GM21529 (cell line): ENCODE results near the gene ARHGEF38.
"Not testable (repeated sequence)": the region's sequence is repeated elsewhere in the genome, so short reads cannot be mapped to it uniquely, and the experiment has no call there.

Experiments used
- ATAC-seq: cut with Tn5 transposase; IDR thresholded peaks from one replicate; pipeline ENCODE4 v1.9.1; 2021; ENCODE audit not compliant: unreplicated experiment

Gene ARHGEF38

DNA sequence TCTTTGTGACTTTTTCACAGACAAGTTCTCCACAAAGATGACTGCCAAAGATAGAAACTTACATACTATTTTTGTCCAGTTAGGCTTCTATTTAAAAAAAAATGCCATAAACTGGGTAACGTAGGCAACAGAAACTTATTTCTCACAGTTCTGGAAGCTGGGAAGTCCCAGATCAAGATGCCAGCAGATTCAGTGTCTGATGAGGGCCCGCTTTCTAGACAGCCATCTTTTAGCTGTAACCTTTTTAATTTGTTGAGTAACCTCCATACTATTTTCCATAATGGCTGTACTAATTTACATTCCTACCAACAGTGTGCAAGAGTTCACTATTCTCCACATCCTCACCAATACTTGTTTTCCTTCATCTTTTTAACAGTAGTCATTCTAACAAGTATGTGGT, 55.5 kb downstream of the ARHGEF38 start:
- ATAC-seq, result no peak

DNA sequence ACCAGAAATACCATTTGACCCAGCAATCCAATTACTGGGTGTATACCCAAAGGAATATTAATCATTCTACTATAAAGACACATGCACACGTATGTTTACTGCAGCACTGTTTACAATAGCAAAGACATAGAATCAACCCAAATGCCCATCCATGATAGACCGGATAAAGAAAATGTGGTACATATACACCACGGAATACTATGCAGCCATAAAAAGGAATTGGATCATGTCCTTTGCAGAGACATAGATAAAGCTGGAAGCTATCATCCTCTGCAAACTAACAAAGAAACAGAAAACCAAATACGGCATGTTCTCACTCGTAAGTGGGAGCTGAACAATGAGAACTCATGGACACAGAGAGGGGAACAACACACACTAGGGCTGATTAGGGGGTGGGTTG, 57.4 kb downstream of the ARHGEF38 start:
- not testable (repeated sequence) for ATAC-seq

- no peak for ATAC-seq
Observed at GRCh38 chr4:105613306-105613705, 60.9 kb downstream of the ARHGEF38 start.

DNA sequence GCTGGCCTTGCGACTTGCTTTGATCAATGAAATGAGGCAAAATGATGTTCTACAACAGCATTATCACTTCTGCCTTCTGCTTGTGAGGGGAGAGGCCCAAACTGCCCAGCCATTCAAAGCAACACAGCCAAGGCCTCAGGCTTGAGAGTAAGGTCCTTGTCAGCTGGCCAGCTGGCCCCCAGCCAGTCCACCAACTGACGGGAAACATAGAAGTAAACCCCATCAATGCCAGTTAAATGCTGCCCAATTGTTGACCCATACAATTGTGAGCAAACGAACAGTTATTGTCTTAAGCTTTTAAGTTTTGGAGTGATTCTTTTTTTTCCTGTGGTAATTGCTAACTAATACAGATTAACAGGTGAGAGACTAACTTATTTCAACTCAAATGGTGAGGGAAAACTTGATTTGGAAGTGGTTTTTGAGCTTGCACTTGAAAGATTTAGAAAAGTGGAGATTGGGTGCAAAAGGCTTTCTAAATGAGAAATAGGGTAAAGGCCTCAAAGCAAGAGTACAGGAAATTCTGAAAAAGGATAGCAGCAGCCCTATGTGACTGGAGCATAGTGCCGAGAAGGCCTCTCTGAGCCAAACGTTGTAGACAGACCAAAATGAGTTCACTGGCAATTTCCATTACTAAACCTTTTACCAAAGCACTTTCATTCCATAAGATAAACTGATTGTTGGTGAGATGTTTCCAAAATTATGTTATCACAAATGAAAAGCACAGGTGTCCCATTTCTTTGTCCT, 66.9 kb downstream of the ARHGEF38 start:
- no peak for ATAC-seq

- ATAC-seq, result peak; percentile 39
Observed at GRCh38 chr4:105620640-105621323, 68.4 kb downstream of the ARHGEF38 start.

- no peak for ATAC-seq
Observed at GRCh38 chr4:105622269-105622668, 69.8 kb downstream of the ARHGEF38 start.

- ATAC-seq, result no peak
Observed at GRCh38 chr4:105623099-105623498, 70.7 kb downstream of the ARHGEF38 start.

DNA sequence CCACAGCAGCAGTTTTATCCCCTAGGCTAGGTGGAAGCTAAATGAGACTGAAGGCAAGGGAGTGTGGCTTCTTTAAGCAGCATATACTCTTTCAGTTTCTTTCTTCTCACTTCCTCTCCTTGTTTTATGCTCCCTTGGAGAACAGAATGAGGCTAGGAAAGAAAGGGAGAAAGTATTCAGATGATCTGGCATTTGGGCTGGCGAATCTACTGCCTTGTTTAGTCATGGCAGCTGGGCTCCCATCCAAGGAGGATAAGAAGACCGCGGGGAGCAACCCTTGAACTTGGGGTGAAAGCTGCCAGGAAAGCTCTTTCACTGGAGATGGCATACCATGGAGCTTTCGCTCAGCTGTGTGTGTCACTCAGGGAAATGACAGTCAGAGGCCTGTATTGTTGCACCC, 72.1 kb downstream of the ARHGEF38 start:
- ATAC-seq, result peak; percentile 69

GRCh38 chr4:105625214-105625613, 72.8 kb downstream of the ARHGEF38 start:
- ATAC-seq, result no peak

- ATAC-seq, result no peak
Observed at GRCh38 chr4:105626846-105627245, 74.4 kb downstream of the ARHGEF38 start.

- no peak for ATAC-seq
Observed at GRCh38 chr4:105627620-105628019, 75.2 kb downstream of the ARHGEF38 start.

- no peak for ATAC-seq
Observed at GRCh38 chr4:105630670-105631655, 78.5 kb downstream of the ARHGEF38 start.

- no peak for ATAC-seq
Observed at GRCh38 chr4:105631818-105632400, 79.5 kb downstream of the ARHGEF38 start.

GRCh38 chr4:105632599-105632998, 80.2 kb downstream of the ARHGEF38 start:
- ATAC-seq, result peak; percentile 27

DNA sequence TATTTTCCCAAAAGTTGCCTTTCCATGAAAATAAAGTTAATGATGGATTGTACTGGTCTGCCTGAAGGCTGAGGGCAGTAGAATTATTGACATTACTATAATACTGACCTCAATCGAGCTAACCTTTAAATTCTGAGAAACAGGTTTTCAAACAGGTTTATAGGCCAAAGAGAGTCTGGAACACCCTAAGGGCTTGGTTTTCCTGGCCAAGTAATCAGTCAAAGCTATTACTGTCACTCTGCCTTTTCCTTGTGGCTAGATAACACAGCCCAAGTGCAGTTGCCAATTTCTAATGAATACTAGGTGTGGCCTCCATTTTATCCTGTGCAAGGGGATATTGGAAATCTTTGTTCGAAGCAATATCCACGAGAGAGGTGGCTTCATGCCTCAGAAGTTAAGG, 80.8 kb downstream of the ARHGEF38 start:
- ATAC-seq, result no peak

GRCh38 chr4:105634402-105635080, 82.1 kb downstream of the ARHGEF38 start:
- peak; percentile 25 for ATAC-seq

DNA sequence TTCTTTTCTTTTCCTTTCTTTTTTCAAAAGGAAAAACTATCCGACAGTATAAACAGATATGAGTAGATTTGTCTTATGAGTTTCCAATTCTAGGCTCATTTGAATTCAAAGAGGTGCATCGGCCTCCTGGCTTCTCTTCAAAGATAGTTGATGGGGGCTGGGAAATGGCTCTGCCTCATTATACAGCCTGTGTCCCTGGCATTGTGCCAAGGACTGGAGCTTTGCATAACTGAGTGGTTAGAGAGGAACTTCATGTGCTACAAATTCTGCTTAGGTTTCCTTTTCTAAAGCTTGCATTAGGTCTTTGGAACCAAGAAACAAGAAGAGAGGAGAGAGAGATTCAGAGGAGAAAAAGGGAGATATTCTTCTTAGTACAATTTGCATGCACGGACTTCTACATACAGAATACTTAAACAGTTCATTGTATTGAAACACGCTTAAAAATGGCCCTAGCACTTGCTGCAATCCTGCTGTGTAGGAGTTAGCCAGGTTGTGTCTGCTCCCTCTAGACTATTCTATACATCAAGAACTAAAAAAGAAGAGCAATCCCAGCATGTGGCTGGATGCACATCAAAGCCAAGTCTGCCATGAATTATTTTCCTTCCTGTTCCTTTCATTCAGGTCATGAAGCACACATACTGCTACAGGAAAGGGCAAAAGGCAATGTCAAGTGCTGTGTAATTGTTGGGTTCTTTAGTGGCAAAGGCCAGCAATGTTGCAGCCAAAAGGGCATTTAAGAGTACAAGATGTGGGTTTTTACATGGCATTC, 85.2 kb downstream of the ARHGEF38 start:
- peak; percentile 85 for ATAC-seq

DNA sequence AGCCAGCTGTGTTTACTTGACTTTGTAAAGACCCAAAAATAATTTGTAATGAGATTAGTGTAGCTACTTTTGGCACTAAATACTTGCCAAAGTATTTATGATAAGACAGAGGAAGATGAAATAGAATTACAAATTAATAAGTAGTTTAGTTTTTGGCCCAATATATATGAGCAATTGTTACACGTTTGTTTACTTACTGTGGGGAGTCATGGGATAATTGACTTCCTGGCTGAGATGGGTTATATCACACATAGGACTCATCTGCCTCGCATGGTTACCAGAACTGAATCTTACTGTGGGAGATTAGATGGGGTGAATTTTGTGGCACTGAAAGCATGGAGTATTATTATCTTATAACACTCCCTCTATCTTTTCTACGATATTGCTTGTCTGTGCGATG, 89.4 kb downstream of the ARHGEF38 start:
- no peak for ATAC-seq

DNA sequence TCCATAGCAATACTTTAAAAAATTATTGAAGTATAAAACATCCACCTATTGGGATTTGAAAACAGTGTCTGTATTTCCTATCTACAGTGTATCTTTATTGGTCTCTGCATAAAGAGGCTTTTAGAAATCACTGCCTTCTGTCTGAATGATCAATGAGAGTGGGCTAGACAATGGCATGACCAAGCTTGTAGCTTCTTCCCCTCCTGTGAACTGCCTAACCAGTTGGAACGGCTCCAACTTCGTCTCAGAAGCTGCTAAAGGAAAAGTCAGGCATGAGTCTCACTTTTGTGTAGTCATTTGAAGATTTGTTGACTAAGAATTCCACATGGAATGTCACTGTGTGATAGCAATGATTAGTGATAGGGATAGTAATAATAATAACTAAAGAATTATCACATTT, 91.8 kb downstream of the ARHGEF38 start:
- ATAC-seq, result no peak

- ATAC-seq, result no peak
Observed at GRCh38 chr4:105645440-105645839, 93.0 kb downstream of the ARHGEF38 start.
